Measurements from ENCODE around the gene MMP2.
A peak's percentile ranks its signal among the peaks of the same experiment; 100 is the strongest.

The MMP2 gene

GRCh38 chr16:55453909-55454308 is 25.1 kb upstream of the MMP2 start:
- H3K4me3 ChIP-seq (ENCODE audit: low read length): no peak overlapping the region
- TF ChIP-seq CTCF (conservative IDR thresholded peaks at IDR 0.05; ENCODE audit: low read length): no peak
- DNase-seq (ENCODE audit: low read depth): no peak

GRCh38 chr16:55454861-55455260 is 24.1 kb upstream of the MMP2 start:
- TF ChIP-seq CTCF (conservative IDR thresholded peaks at IDR 0.05; ENCODE audit: low read length): no peak
- no peak for DNase-seq (ENCODE audit: low read depth)
- H3K4me3 ChIP-seq (ENCODE audit: low read length): no peak overlapping the region

- no peak for TF ChIP-seq CTCF (conservative IDR thresholded peaks at IDR 0.05; ENCODE audit: low read length)
These were observed 16.8 kb upstream of the MMP2 start for GRCh38 chr16:55462241-55462640.

GRCh38 chr16:55464375-55464774 is 14.6 kb upstream of the MMP2 start:
- no peak for TF ChIP-seq CTCF (conservative IDR thresholded peaks at IDR 0.05; ENCODE audit: low read length)
- DNase-seq (ENCODE audit: low read depth): no peak
- no peak overlapping the region for H3K4me3 ChIP-seq (ENCODE audit: low read length)

More at GRCh38 chr16:55462241-55462640, 16.8 kb upstream of the MMP2 start:
- H3K4me3 ChIP-seq (ENCODE audit: low read length): no peak overlapping the region
- no peak for DNase-seq (ENCODE audit: low read depth)

GRCh38 chr16:55465077-55465896 is 13.7 kb upstream of the MMP2 start:
- peak overlapping the region; percentile 25 for H3K4me3 ChIP-seq (ENCODE audit: low read length)
- peak; percentile 77 for DNase-seq (ENCODE audit: low read depth)
- TF ChIP-seq CTCF (conservative IDR thresholded peaks at IDR 0.05; ENCODE audit: low read length): peak; percentile 100

GRCh38 chr16:55466209-55466608 is 12.8 kb upstream of the MMP2 start:
- no peak; the same call in 1 of the 2 replicates for TF ChIP-seq CTCF (conservative IDR thresholded peaks at IDR 0.05; ENCODE audit: low read length)
- DNase-seq (ENCODE audit: low read depth): no peak
- no peak overlapping the region for H3K4me3 ChIP-seq (ENCODE audit: low read length)

GRCh38 chr16:55467898-55468297 is 11.1 kb upstream of the MMP2 start:
- no peak for DNase-seq (ENCODE audit: low read depth)
- no peak for TF ChIP-seq CTCF (conservative IDR thresholded peaks at IDR 0.05; ENCODE audit: low read length)
- no peak overlapping the region for H3K4me3 ChIP-seq (ENCODE audit: low read length)
